Erythroblast (primary cell): ENCODE data around the gene NINL.

Experiments used
- GATA1 ChIP-seq: IDR thresholded peaks from 2 replicates; pipeline ENCODE4 v1.6.1; 2011; ENCODE audit warnings: low read depth, mild to moderate bottlenecking, control low read depth, low read length, moderate library complexity
- POLR2A ChIP-seq: IDR thresholded peaks from 2 replicates; pipeline ENCODE4 v1.6.1; 2011; ENCODE audit warnings: mild to moderate bottlenecking, low read length

DNA sequence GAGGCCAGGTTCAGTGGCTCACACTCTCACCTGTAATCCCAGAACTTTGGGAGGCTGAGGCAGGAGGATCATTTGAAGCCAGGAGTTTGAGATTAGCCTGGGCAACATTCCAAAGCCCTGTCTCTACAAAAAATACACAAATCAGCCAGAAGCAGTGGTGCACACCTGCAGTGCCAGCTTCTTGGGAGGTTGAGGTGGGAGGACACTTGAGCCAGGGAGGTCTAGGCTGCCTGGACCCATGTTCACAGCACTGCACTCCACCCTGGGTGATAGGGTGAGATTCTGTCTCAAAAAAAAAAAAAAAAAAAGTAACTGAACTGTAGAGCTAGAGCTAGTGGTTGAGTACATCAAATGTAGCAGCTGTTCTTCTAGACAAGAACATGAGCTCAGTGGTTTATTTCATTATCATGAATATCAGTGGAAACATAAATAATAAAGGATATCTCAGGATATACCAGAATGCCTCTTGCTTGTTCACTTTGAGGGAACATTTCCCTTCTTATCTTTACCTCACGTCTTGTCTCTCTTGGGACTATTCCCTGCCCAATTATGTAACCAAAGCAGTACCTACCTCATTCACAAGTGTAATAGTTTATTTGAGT is 20.9 kb upstream of the NINL start:
- TF ChIP-seq POLR2A: no peak
- no peak for TF ChIP-seq GATA1
